HUES64 (cell line): ENCODE results near the gene DUSP3.

Source experiments
- H3K27ac ChIP-seq: 2 replicates; pipeline ENCODE4 v1.7.0; 2013; ENCODE audit warnings: low read depth, low read length, inconsistent platforms
- H3K27me3 ChIP-seq: 2 replicates; pipeline ENCODE4 v1.6.1; 2013; ENCODE audit warnings: mild to moderate bottlenecking, low read length; ENCODE audit not compliant: insufficient read depth
- H3K36me3 ChIP-seq: 2 replicates; pipeline ENCODE4 v1.6.1; 2013; ENCODE audit warnings: mild to moderate bottlenecking, low read length; ENCODE audit not compliant: insufficient read depth
- H3K4me1 ChIP-seq: 2 replicates; pipeline ENCODE4 v1.6.1; 2013; ENCODE audit warnings: mild to moderate bottlenecking, low read length, moderate library complexity; ENCODE audit not compliant: insufficient read depth
- H3K4me3 ChIP-seq: 2 replicates; pipeline ENCODE4 v1.5.1; 2013; ENCODE audit warnings: mild to moderate bottlenecking, low read length, moderate library complexity
- H3K9ac ChIP-seq: 2 replicates; pipeline ENCODE4 v1.6.1; 2013; ENCODE audit warnings: mild to moderate bottlenecking, low read depth, low read length
- H3K9me3 ChIP-seq: 2 replicates; pipeline ENCODE4 v1.6.1; 2013; ENCODE audit warnings: low read depth, low read length; ENCODE audit not compliant: insufficient read depth
- whole genome bisulfite sequencing: fragments of 150-250, 120-280 bp; methylation state at CpG from one replicate; pipeline ENCODE4 v1.1.7; 2013; ENCODE audit warnings: missing lambda C conversion rate; 5-methylcytosine and 5-hydroxymethylcytosine counted together

DUSP3 gene

DNA sequence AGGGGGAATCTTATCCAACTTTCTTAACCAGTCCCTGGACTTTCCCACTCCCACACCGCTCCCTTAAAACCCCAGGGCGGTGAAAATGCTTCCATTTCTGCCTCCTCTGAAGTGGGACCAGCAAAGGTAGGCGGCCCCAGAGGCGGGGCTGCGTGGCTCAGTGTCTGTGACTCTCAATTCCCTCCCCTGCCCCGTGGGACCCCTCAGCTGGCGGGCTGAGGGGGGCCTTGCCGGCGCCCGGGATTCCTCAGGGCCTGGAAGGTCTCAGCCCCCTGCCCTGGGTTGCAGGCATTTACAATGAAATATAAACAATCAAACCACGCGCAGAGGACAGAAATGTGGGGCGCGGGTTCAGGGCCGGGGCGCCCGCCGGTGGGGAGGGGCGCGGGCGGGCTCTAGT lies 23.8 kb downstream of the DUSP3 start:
- Histone ChIP-seq H3K4me3 (peak overlapping the region; percentile 42), H3K9ac (peak overlapping the region; percentile 58; the same call in 1 of the 2 replicates), H3K9me3 (no peaks in the 10 kb centered on the region), H3K27ac (no peak overlapping the region), H3K4me1 (peaks cover 15% of the 10 kb centered on the region), H3K27me3 (peaks cover 45% of the 10 kb centered on the region), H3K36me3 (no peaks in the 10 kb centered on the region)
- WGBS: 88% methylated on average over 21 of the region's 21 CpGs

DNA sequence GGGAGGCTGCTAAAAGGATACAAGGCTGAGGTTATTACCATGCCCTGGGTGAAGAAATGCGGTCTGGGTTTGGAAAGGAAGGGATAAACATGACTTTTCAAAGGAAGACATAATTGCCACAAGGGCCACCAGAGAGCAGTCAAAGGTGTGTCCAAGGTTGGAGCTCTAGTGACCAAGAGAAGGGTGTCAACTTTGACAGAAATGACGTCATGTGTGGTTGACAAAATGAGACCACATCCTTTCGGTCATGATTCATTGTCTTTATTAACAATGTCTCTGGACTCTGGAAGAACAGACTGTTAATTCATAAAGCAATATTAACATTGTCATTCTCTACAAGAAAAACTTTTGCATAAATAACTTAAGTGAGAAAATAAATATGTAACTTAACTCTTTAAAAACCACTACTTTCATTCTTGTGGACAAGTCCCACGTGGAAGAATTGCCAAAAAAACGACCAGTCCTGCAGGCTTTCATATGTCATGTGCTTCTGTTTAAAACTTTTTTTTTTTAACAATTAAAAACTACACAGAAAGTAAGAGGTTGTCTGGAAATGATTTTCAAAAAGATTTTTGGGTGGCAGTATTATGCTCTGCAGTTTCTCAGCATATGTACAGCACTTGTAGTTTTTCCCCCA lies 25.2 kb downstream of the DUSP3 start:
- peaks cover 45% of the 10 kb centered on the region for H3K27me3 ChIP-seq
- no peak overlapping the region for H3K27ac ChIP-seq
- peaks cover 9% of the 10 kb centered on the region for H3K4me1 ChIP-seq
- no peaks in the 10 kb centered on the region for H3K36me3 ChIP-seq
- H3K4me3 ChIP-seq: no peak overlapping the region
- no peaks in the 10 kb centered on the region for H3K9me3 ChIP-seq
- WGBS: 91% methylated on average over 5 of the region's 5 CpGs
- H3K9ac ChIP-seq: no peak overlapping the region

DNA sequence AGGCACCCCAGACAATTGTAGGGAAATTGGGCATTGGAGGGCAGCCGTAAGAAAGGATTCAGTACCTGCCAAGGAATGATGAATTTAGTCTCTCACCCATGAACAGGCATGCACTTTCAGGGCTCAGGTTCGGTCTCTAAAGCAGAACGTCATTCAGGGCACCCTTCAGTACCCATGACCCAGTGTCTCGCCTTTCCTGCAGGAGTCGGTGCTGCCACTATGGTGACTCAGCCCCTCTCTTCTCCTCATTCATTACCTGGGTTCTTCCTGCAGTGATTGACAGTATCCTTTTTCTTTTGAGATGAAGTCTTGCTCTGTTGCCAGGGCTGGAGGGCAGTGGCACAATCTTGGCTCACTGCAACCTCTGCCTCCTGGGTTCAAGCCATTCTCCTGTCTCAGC lies 28.6 kb downstream of the DUSP3 start:
- H3K27me3 ChIP-seq: peaks cover 19% of the 10 kb centered on the region

DNA sequence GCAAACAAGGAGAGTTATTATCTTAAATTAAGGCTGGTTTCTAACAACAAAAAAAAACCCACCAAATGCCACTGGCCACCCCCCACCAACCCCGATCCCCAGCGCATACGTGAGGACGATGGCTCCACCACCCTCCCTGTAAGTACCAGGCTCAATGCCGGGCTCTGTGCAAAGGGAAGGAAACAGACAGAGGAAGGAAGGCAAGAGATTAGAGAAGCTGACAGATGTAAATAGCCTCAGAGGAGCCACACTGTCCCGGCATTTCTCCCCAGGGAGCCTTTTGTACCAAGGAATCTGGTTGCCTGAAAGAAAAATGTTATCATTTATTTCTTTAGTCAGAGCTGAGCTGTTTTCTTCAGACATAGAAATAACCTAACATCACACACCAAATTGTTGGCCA lies 33.2 kb downstream of the DUSP3 start:
- Histone ChIP-seq H3K9me3 (no peaks in the 10 kb centered on the region), H3K9ac (no peak overlapping the region), H3K36me3 (no peaks in the 10 kb centered on the region), H3K4me3 (no peak overlapping the region), H3K4me1 (peaks cover 25% of the 10 kb centered on the region), H3K27me3 (no peaks in the 10 kb centered on the region), H3K27ac (no peak overlapping the region)
- 6% methylated on average over 5 of the region's 6 CpGs for WGBS

More for the DNA sequence above, 28.6 kb downstream of the DUSP3 start:
- Histone ChIP-seq H3K4me3 (no peak overlapping the region), H3K27ac (no peak overlapping the region), H3K9me3 (no peaks in the 10 kb centered on the region), H3K36me3 (no peaks in the 10 kb centered on the region), H3K4me1 (peaks cover 20% of the 10 kb centered on the region), H3K9ac (no peak overlapping the region)
- 85% methylated on average over 5 of the region's 5 CpGs for WGBS

DNA sequence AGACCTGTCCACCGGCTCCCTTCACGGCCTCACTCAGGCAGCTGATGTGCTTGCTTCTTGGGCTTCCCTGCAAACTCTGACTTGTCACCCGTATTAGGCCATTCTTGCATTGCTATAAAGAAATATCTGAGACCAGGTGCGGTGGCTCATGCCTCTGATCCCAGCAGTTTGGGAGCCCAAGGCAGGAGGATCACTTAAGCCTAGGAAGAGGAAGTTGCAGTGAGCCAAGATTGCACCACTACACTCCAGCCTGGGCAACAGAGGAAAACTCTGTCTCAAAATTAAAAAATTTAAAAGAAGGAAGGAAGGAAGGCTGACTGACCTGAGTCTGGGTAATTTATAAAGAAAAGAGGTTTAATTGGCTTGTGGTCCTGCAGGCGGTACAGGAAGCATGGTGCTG lies 37.1 kb downstream of the DUSP3 start:
- H3K27me3 ChIP-seq: no peaks in the 10 kb centered on the region
- no peak overlapping the region for H3K9ac ChIP-seq
- H3K36me3 ChIP-seq: no peaks in the 10 kb centered on the region
- peaks cover 29% of the 10 kb centered on the region for H3K4me1 ChIP-seq
- H3K27ac ChIP-seq: no peak overlapping the region
- H3K4me3 ChIP-seq: no peak overlapping the region
- H3K9me3 ChIP-seq: no peaks in the 10 kb centered on the region
- WGBS: 96% methylated on average over 5 of the region's 5 CpGs

DNA sequence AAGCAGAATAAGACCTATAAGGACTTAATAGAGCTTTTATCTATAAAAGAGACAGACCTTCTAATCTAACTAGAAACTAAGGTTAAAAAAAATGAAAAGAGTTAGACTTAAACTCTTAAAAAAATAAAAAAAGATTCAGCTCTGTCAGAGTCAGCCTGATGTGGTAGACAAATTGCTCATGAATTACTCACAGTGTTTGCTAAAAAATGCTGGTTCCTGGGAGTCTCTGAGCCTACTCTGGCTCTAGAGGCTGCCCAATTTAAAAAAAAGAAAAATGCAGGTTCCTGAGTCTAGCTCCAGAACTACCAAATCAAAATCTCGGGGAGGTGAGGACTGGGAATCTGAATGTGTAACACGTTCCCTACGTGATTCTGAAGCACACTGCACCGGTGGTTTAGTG lies 38.2 kb downstream of the DUSP3 start:
- Histone ChIP-seq H3K27ac (no peak overlapping the region), H3K4me3 (no peak overlapping the region), H3K36me3 (no peaks in the 10 kb centered on the region), H3K4me1 (peaks cover 31% of the 10 kb centered on the region), H3K9me3 (no peaks in the 10 kb centered on the region), H3K27me3 (no peaks in the 10 kb centered on the region), H3K9ac (no peak overlapping the region)
- 94% methylated on average over 4 of the region's 4 CpGs for WGBS

DNA sequence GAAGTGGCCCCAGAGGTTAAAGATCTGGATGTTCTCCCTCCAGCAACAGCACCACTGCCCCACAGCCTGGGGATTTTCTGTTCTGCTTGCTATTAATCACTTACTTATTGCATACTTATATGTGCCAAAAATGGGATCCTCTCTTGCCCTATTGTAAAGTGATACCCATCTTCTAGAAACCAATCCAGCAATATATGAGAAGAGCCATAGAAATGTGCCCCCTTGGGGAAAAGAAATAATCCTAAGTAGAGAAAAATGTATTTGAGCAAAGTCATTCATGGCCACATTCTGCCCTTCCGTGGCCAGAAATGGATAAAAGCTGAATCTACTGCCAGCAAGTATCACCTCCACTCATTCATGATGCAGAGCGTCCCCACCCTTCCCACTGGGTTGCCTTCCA lies 41.1 kb downstream of the DUSP3 start:
- Histone ChIP-seq H3K9me3 (peaks cover 9% of the 10 kb centered on the region), H3K4me1 (peaks cover 17% of the 10 kb centered on the region), H3K36me3 (no peaks in the 10 kb centered on the region), H3K27ac (no peak overlapping the region), H3K27me3 (no peaks in the 10 kb centered on the region), H3K4me3 (no peak overlapping the region), H3K9ac (no peak overlapping the region)
- WGBS: 93% methylated on average over 2 of the region's 2 CpGs

DNA sequence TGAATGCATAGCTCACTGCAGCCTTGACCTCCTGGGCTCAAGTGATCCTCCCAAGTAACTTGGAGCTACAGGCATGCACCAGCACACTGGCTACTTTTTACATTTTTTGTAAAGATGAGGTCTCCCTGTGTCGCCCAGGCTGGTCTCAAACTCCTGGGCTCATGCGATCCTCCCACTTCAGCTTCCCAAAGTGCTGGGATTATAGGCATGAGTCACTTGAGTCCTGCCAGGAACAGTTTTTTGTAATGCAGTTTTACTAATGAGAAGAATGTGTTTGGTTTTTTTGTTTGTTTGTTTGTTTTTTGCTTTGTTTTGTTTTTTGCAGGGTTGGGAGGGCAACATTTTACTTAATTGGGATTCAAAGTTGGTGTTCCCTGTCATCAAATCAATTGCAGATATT lies 42.4 kb downstream of the DUSP3 start:
- H3K27ac ChIP-seq: no peak overlapping the region
- peaks cover 17% of the 10 kb centered on the region for H3K4me1 ChIP-seq
- WGBS: 49% methylated on average over 2 of the region's 2 CpGs

DNA sequence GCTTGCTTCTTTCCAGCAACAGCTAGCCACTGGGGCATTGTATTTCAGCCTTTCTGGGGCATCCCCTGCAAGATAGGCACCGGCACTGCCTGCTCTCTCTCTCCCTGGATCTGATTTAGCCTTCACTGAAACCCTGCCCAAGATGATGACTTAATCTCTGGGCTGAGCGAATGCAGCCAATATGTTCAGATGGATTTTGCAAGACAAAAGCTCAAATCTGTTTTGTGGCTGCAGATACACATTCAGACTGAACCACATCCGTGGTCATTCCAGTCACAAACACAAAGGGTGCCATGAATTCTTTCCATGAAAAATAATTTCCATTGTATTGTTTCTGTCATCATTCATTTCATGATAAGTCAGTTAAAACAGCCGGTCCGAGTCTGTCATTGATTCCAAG lies 44.4 kb downstream of the DUSP3 start:
- H3K36me3 ChIP-seq: no peaks in the 10 kb centered on the region
- peaks cover 17% of the 10 kb centered on the region for H3K4me1 ChIP-seq
- no peak overlapping the region for H3K9ac ChIP-seq
- H3K27ac ChIP-seq: no peak overlapping the region
- H3K27me3 ChIP-seq: no peaks in the 10 kb centered on the region
- no peak overlapping the region for H3K4me3 ChIP-seq
- WGBS: 93% methylated on average over 5 of the region's 5 CpGs
- H3K9me3 ChIP-seq: peaks cover 11% of the 10 kb centered on the region

More for the DNA sequence above, 42.4 kb downstream of the DUSP3 start:
- Histone ChIP-seq H3K4me3 (no peak overlapping the region), H3K36me3 (no peaks in the 10 kb centered on the region), H3K9me3 (peaks cover 11% of the 10 kb centered on the region), H3K9ac (no peak overlapping the region), H3K27me3 (no peaks in the 10 kb centered on the region)

DNA sequence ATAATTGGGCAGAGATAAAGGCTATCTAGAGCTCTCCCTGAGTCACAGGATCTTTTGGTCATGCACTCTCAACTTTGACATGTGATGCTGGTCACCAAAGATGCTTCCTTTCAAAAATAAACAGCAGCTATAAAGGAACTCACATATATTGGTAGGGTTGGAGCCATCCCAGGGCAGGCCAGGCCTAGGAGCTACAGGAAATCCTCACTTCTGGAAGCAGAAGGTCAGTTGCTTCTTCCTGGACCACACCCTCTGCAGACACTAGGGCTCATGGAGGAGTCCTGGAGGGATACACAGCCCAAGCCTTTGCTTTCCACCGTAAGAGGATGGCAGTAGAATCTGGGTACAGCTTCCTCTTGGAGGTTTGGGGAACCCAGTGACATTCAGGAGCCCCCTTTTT lies 44.8 kb downstream of the DUSP3 start:
- Histone ChIP-seq H3K27me3 (no peaks in the 10 kb centered on the region), H3K36me3 (no peaks in the 10 kb centered on the region), H3K4me1 (peaks cover 17% of the 10 kb centered on the region), H3K9me3 (peaks cover 11% of the 10 kb centered on the region), H3K4me3 (no peak overlapping the region), H3K9ac (no peak overlapping the region), H3K27ac (no peak overlapping the region)
- 95% methylated on average over 1 of the region's 1 CpG for WGBS

DNA sequence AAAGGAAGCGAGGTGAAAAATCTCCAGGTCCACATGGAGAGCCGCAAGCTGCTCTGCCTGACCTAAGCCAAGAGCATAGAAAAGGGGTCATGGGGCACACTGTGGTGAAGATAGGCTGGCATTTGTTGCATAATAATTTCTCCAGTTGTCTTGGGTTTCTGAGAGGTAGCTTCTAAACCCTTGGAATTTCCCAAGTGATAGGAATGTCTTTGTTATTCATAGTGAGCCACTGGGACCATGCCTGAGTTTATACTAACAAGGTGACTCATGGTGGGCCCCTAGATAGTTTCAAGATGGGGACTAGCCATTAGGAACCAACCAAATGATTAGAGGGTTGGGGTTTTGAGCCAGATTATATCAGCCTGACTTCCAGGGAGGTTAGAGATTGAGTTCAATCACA lies 45.8 kb downstream of the DUSP3 start:
- H3K4me3 ChIP-seq: no peak overlapping the region
- H3K27ac ChIP-seq: peak overlapping the region; percentile 49; the same call in 1 of the 2 replicates
- WGBS: 86% methylated on average over 2 of the region's 2 CpGs
- H3K27me3 ChIP-seq: no peaks in the 10 kb centered on the region
- peaks cover 17% of the 10 kb centered on the region for H3K4me1 ChIP-seq
- no peaks in the 10 kb centered on the region for H3K36me3 ChIP-seq
- no peak overlapping the region for H3K9ac ChIP-seq
- H3K9me3 ChIP-seq: peaks cover 11% of the 10 kb centered on the region

DNA sequence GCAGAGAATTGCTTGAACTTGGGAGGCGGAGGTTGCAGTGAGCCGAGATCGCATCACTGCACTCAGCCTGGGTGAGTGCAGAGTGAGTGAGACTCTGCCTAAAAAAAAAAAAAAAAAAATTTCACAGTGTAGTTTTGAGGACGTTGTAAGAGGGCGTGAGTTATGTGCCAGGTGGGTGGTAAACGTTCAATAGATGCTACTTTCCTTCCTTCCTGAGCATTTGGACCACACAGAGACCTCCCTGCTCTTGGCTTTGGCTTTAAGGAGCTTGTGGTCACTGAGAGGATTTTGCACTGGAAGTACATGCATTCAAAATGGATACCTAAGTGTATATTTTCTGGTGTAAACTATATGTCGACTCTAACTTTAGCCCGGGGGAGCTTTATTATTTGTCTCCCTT lies 50.7 kb downstream of the DUSP3 start:
- Histone ChIP-seq H3K4me3 (no peak overlapping the region), H3K4me1 (no peaks in the 10 kb centered on the region), H3K9ac (no peak overlapping the region), H3K27ac (no peak overlapping the region), H3K9me3 (peaks cover 3% of the 10 kb centered on the region), H3K36me3 (no peaks in the 10 kb centered on the region), H3K27me3 (no peaks in the 10 kb centered on the region)
- WGBS: 94% methylated on average over 8 of the region's 8 CpGs
